ENCODE measurements around the gene PDE6A. TPM values are rescaled to one million over a fixed set of nuclear protein-coding genes. Genes with fewer than 3 reads are reported as not detected.

PDE6A gene
- total RNA-seq, 1 donor from 2014 or later = 0.14 TPM

GRCh38 chr5:149930043-149930748 lies 14.4 kb downstream of the PDE6A start:
- Mint-ChIP-seq H3K27ac (ENCODE audit: unreplicated experiment) (no peak overlapping the region), H3K4me3 (ENCODE audit: unreplicated experiment) (no peak overlapping the region)
- H3K4me2 ChIP-seq (ENCODE audit: low read length) = no peak overlapping the region

GRCh38 chr5:149924486-149924885 lies 20.1 kb downstream of the PDE6A start:
- FAIRE-seq (no peak), DNase-seq (ENCODE audit: low read depth) (no peak)
- H4K20me1 ChIP-seq (ENCODE audit: insufficient read depth, low read length) = no peaks in the 10 kb centered on the region
- Mint-ChIP-seq H3K27me3 (ENCODE audit: low read depth, unreplicated experiment) (no peaks in the 10 kb centered on the region), H3K27ac (ENCODE audit: unreplicated experiment) (no peak overlapping the region), H3K9me3 (ENCODE audit: unreplicated experiment) (no peaks in the 10 kb centered on the region), H3K4me3 (ENCODE audit: unreplicated experiment) (no peak overlapping the region), H3K4me1 (ENCODE audit: low read depth, unreplicated experiment) (no peaks in the 10 kb centered on the region), H3K36me3 (ENCODE audit: low read depth, unreplicated experiment) (no peaks in the 10 kb centered on the region)
- peaks cover 4% of the 10 kb centered on the region for H3K4me1 ChIP-seq (ENCODE audit: insufficient read depth, low read length)
- no peaks in the 10 kb centered on the region for H3K9me3 ChIP-seq (ENCODE audit: insufficient read depth, low read depth, low read length)
- no peaks in the 10 kb centered on the region for H3K36me3 ChIP-seq (ENCODE audit: insufficient read depth, low read length)
- no peak overlapping the region for H2AFZ ChIP-seq (ENCODE audit: low read depth, low read length)
- no peak overlapping the region for H3K9ac ChIP-seq (ENCODE audit: low read length)
- TF ChIP-seq EZH2 (IDR thresholded peaks at IDR 0.05; ENCODE audit: insufficient read depth, low read length) (no peak), CTCF (IDR thresholded peaks at IDR 0.05; ENCODE audit: insufficient read depth, low read depth, low read length) (no peak)
- no peaks in the 10 kb centered on the region for H3K27me3 ChIP-seq (ENCODE audit: insufficient read depth, low read length)
- no peak overlapping the region for H3K4me2 ChIP-seq (ENCODE audit: low read length)
- no peaks in the 10 kb centered on the region for H3K79me2 ChIP-seq (ENCODE audit: insufficient read depth, low read length)
- no peak overlapping the region for H3K4me3 ChIP-seq (ENCODE audit: insufficient read depth, low read depth, low read length)
- no peak overlapping the region for H3K27ac ChIP-seq (ENCODE audit: low read depth, low read length)

More at GRCh38 chr5:149930043-149930748, 14.4 kb downstream of the PDE6A start:
- peaks cover 5% of the 10 kb centered on the region for H3K27me3 Mint-ChIP-seq (ENCODE audit: low read depth, unreplicated experiment)
- no peak overlapping the region for H2AFZ ChIP-seq (ENCODE audit: low read depth, low read length)
- no peaks in the 10 kb centered on the region for H3K9me3 Mint-ChIP-seq (ENCODE audit: unreplicated experiment)
- no peaks in the 10 kb centered on the region for H3K79me2 ChIP-seq (ENCODE audit: insufficient read depth, low read length)
- peaks cover 7% of the 10 kb centered on the region for H3K27me3 ChIP-seq (ENCODE audit: insufficient read depth, low read length)
- H3K9ac ChIP-seq (ENCODE audit: low read length) = no peak overlapping the region
- H3K27ac ChIP-seq (ENCODE audit: low read depth, low read length) = no peak overlapping the region
- TF ChIP-seq CTCF (IDR thresholded peaks at IDR 0.05; ENCODE audit: insufficient read depth, low read depth, low read length) = no peak
- no peak for TF ChIP-seq EZH2 (IDR thresholded peaks at IDR 0.05; ENCODE audit: insufficient read depth, low read length)
- no peaks in the 10 kb centered on the region for H3K9me3 ChIP-seq (ENCODE audit: insufficient read depth, low read depth, low read length)
- peaks cover 3% of the 10 kb centered on the region for H3K4me1 ChIP-seq (ENCODE audit: insufficient read depth, low read length)
- no peak overlapping the region for H3K4me3 ChIP-seq (ENCODE audit: insufficient read depth, low read depth, low read length)
- peaks cover 4% of the 10 kb centered on the region for H3K4me1 Mint-ChIP-seq (ENCODE audit: low read depth, unreplicated experiment)
- no peak for DNase-seq (ENCODE audit: low read depth)
- no peaks in the 10 kb centered on the region for H3K36me3 Mint-ChIP-seq (ENCODE audit: low read depth, unreplicated experiment)
- no peaks in the 10 kb centered on the region for H4K20me1 ChIP-seq (ENCODE audit: insufficient read depth, low read length)
- H3K36me3 ChIP-seq (ENCODE audit: insufficient read depth, low read length) = no peaks in the 10 kb centered on the region
- no peak for FAIRE-seq

GRCh38 chr5:149922950-149923349 lies 21.6 kb downstream of the PDE6A start:
- no peaks in the 10 kb centered on the region for H3K9me3 ChIP-seq (ENCODE audit: insufficient read depth, low read depth, low read length)
- Mint-ChIP-seq H3K27ac (ENCODE audit: unreplicated experiment) (no peak overlapping the region), H3K4me3 (ENCODE audit: unreplicated experiment) (no peak overlapping the region), H3K27me3 (ENCODE audit: low read depth, unreplicated experiment) (no peaks in the 10 kb centered on the region), H3K4me1 (ENCODE audit: low read depth, unreplicated experiment) (no peaks in the 10 kb centered on the region), H3K36me3 (ENCODE audit: low read depth, unreplicated experiment) (no peaks in the 10 kb centered on the region), H3K9me3 (ENCODE audit: unreplicated experiment) (no peaks in the 10 kb centered on the region)
- FAIRE-seq = no peak
- no peak overlapping the region for H3K27ac ChIP-seq (ENCODE audit: low read depth, low read length)
- no peak overlapping the region for H3K9ac ChIP-seq (ENCODE audit: low read length)
- no peaks in the 10 kb centered on the region for H3K36me3 ChIP-seq (ENCODE audit: insufficient read depth, low read length)
- H3K4me2 ChIP-seq (ENCODE audit: low read length) = no peak overlapping the region
- H3K79me2 ChIP-seq (ENCODE audit: insufficient read depth, low read length) = no peaks in the 10 kb centered on the region
- DNase-seq (ENCODE audit: low read depth) = no peak
- no peaks in the 10 kb centered on the region for H4K20me1 ChIP-seq (ENCODE audit: insufficient read depth, low read length)
- H2AFZ ChIP-seq (ENCODE audit: low read depth, low read length) = no peak overlapping the region
- TF ChIP-seq EZH2 (IDR thresholded peaks at IDR 0.05; ENCODE audit: insufficient read depth, low read length) = no peak
- TF ChIP-seq CTCF (IDR thresholded peaks at IDR 0.05; ENCODE audit: insufficient read depth, low read depth, low read length) = no peak
- H3K4me1 ChIP-seq (ENCODE audit: insufficient read depth, low read length) = peaks cover 4% of the 10 kb centered on the region
- H3K4me3 ChIP-seq (ENCODE audit: insufficient read depth, low read depth, low read length) = no peak overlapping the region
- H3K27me3 ChIP-seq (ENCODE audit: insufficient read depth, low read length) = no peaks in the 10 kb centered on the region
